ENCODE data around the gene TBCD. TPM values are rescaled to one million over a fixed set of nuclear protein-coding genes. Genes with fewer than 3 reads are reported as not detected.
A peak's percentile ranks its signal among the peaks of the same experiment; 100 is the strongest.

TBCD gene
- total RNA-seq, 1 experiment from 2014 or later: 13.6 TPM

DNA sequence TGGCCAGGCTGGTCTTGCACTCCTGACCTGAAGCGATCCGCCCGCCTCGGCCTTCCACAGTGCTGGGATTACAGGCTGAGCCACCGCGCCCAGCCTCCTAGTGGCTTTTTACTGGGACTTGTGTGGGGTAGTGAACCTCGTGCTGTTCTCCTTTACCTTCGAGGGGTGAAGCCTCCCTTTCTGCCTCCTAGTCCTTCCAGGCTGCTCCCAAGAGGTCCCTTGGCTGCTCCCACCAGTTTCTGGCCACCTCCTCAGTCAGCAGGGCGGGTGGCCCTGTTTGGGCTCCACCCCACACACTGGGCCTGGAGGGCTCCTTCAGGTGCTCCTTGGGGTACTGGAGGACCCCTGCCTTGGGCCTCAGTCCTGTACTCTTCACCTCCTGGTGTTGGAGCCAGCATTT is 158.9 kb downstream of the TBCD start:
- in situ Hi-C loops (cut with HindIII; ENCODE audit: low pct_unique_long_range_greater_than_20kb, low sequenced_read_pairs): no loop called here
- no peak for DNase-seq (ENCODE audit: low read depth, low spot score)

DNA sequence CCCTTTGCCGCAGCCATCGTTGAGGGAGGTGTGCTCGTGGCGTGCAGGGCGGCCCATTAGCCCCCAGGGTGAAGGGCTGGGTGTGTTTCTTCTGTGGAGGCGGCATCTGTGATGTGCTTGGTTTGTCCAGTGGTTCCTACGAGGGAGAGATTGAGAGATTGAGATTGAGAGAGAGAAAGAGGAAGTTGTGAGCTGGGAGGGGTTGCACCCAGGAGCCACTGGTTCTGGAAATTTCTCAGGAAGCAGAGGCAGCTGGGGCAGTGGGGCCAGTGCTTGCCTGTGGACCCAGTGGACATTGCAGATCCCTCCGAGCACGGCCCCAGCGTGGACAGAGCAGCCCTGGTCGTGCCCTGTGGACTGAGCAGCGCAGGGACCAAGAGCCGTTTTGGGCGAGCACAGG is 160.0 kb downstream of the TBCD start:
- no peak for DNase-seq (ENCODE audit: low read depth, low spot score)
- in situ Hi-C loops (cut with HindIII; ENCODE audit: low pct_unique_long_range_greater_than_20kb, low sequenced_read_pairs): no loop called here

DNA sequence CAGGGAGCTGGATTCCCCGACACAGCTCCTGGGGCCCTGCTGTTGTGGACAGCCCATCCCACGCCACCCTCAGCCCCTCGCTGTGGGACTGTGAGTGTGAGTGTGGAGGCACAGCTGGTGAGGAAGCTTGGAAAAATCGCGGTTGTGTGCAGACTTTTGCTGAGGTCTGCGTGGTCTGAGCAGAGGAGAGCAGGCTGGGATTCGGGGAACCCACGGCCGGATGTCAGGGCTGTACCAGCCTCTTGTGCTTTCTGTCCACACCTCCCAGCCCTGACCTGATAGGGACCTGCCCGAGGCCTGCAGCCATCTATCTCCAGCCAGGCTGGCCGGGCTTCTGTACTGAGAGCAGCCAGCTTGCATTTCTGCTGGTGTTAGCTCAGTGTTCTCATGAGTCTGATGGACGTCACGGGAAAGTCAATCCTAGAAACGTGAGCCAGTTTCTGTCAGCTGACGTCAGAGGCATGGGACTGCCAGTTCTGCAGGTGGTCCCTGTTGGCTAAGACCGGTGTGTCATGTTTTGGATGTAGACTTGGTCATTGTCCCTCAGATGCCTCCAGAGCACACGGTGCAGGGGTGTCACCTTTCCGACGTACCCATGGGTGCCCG is 160.7 kb downstream of the TBCD start:
- no peak for DNase-seq (ENCODE audit: low read depth, low spot score)
- in situ Hi-C loops (cut with HindIII; ENCODE audit: low pct_unique_long_range_greater_than_20kb, low sequenced_read_pairs): no loop called here

GRCh38 chr17:82913304-82914043 is 161.6 kb downstream of the TBCD start:
- in situ Hi-C loops (cut with HindIII; ENCODE audit: low pct_unique_long_range_greater_than_20kb, low sequenced_read_pairs): no loop called here
- DNase-seq (ENCODE audit: low read depth, low spot score): no peak

DNA sequence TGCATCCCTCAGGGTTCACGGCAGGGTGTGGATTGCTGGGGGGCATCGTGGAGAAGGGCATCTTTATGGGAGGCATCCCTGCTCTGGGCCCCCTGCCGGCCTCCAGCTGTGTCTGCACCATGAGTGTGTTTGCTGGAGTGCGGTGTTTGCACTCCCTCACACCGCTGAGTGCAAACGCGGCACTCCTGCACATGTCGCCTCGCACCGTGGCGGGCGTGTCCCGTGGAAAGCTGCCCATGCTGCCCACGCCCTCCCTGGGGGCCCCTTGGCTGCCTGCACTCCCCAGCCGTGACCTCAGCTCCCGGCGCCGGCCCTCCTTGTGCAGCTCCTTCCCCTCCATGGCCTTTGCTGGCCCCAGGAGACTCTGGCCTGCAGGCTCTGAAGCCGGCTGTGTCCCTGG is 162.5 kb downstream of the TBCD start:
- in situ Hi-C loops (cut with HindIII; ENCODE audit: low pct_unique_long_range_greater_than_20kb, low sequenced_read_pairs): no loop called here
- DNase-seq (ENCODE audit: low read depth, low spot score): peak; percentile 4

GRCh38 chr17:82915010-82915756 is 163.3 kb downstream of the TBCD start:
- in situ Hi-C loops (cut with HindIII; ENCODE audit: low pct_unique_long_range_greater_than_20kb, low sequenced_read_pairs): no loop called here
- DNase-seq (ENCODE audit: low read depth, low spot score): no peak

DNA sequence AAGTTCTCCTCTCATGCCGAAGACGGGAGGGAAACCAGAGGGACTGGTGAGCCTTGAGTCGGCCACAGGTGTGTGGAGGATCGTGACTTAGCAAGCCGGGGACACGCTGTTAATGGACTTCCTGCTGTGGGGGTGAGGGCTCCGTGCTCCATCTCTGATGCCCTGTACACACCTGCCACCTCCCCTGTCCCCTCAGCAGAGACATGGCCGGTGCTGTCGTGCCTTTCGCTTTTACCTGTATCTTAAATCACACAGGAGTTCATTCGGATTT is 163.8 kb downstream of the TBCD start:
- no peak for DNase-seq (ENCODE audit: low read depth, low spot score)
- in situ Hi-C loops (cut with HindIII; ENCODE audit: low pct_unique_long_range_greater_than_20kb, low sequenced_read_pairs): no loop called here

GRCh38 chr17:82917699-82918345 is 166.0 kb downstream of the TBCD start:
- in situ Hi-C loops (cut with HindIII; ENCODE audit: low pct_unique_long_range_greater_than_20kb, low sequenced_read_pairs): no loop called here
- DNase-seq (ENCODE audit: low read depth, low spot score): peak; percentile 3

DNA sequence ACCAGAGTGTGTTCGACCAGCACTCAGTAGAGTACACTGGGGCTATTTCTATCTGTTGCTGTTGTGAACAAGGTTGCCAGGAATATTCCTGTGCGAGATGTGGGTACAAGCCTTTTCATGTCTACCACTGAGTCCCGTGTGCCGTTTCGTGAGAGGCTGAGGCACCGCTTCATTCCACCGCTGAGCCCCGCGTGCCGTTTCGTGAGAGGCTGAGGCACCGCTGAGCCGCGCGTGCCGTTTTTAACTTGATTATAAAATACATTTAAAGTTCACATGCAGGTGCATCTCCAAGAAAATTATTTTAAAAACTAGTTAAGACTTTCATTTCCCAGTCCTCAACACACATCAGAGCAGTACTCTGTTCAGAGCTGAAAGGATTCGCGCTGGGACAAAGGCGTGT is 166.6 kb downstream of the TBCD start:
- in situ Hi-C loops (cut with HindIII; ENCODE audit: low pct_unique_long_range_greater_than_20kb, low sequenced_read_pairs): no loop called here
- DNase-seq (ENCODE audit: low read depth, low spot score): no peak

DNA sequence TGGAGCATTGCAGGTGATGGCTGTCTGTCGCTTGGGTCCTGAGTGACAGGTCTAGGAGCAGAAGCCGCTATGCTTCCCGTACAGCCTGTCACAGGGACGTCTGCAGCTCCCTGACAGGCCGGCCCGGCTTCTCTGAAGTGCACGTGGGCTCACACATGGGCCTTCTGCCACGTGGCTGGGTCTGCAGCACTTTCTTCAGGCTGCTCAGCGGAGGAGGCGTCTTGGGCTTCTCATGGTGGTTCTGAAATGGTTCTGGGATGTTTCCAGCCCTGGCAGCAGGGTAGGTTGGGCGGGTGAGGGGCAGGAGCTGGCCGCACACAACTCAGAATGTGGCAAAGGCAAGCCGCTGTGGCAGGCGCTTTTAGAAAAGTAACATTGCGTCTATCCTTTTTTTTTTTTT is 168.3 kb downstream of the TBCD start:
- in situ Hi-C loops (cut with HindIII; ENCODE audit: low pct_unique_long_range_greater_than_20kb, low sequenced_read_pairs): no loop called here
- DNase-seq (ENCODE audit: low read depth, low spot score): no peak

DNA sequence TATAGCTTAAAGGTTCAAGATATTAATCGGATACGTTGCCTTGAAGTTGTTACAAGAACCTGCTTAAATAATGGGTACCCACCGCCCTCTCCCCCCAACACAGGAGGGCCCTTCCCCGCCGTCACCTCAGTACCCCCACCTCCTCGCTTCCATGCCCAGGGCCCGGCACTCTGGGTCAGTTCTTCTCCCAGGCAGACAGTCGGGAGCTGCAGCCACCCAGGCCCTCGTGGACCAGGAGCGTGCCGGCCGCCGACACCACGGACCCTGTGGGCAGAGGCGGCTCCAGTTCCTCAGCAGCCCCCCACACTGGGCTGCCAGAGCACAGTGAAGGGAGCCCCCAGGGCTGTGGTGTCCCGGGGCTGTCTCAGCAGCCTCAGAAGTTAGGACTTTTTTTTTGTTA is 168.8 kb downstream of the TBCD start:
- no peak for DNase-seq (ENCODE audit: low read depth, low spot score)
- in situ Hi-C loops (cut with HindIII; ENCODE audit: low pct_unique_long_range_greater_than_20kb, low sequenced_read_pairs): no loop called here

DNA sequence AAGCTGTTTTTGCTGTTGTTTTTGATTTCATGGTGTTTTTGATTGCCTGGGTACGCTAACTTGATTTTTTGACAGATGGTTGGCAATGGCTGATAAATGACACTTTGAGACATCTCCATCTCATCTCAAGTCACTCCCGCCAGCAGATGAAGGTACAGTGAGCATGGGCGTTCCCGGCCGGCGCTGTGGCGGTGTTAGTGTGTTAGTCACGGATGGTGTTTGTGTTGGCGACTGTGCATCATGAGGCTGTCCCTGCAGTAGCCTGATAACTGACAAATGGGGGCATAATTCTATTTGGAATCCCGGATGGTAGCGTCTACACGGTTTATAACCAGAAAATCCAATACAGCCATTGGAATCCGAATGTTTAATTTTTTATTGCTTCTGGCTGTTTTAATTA is 169.6 kb downstream of the TBCD start:
- no peak for DNase-seq (ENCODE audit: low read depth, low spot score)
- in situ Hi-C loops (cut with HindIII; ENCODE audit: low pct_unique_long_range_greater_than_20kb, low sequenced_read_pairs): no loop called here

- in situ Hi-C loops (cut with HindIII; ENCODE audit: low pct_unique_long_range_greater_than_20kb, low sequenced_read_pairs): no loop called here
Measured at GRCh38 chr17:82922646-82923045, 170.8 kb downstream of the TBCD start.

DNA sequence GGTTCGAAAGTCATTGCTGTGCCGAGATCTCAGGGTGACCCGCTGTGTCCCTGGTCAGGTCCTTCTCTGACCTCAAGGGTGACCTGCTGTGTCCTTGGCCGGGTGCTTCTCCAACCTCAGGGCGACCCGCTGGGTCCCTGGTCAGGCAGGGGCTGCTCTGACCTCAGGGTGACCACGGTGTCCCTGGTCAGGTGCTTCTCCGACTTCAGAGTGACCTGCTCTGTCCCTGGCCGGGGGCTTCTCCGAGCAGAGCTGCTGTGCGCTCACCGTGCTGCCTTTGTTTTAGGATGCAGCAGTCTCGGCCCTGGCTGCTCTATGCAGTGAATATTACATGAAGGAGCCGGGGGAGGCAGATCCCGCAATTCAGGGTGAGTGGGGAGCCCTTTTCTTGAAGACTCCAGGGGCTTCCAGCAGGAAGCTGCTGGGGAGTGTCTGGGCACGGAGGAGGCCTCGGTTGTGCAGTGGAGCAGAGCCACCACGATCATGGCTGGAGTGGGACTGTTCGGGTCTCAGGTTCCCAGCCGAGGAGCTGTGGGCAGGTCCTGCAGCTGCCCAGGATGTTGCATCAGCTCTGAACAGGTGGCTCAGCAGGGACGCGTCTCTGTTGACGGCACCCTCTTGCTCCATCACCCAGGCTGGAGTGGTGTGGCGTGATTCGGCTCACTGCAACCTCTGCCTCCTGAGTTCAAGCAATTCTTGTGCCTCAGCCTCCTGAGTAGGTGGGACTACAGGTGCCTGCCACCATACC is 171.7 kb downstream of the TBCD start:
- no peak for DNase-seq (ENCODE audit: low read depth, low spot score)
- in situ Hi-C loops (cut with HindIII; ENCODE audit: low pct_unique_long_range_greater_than_20kb, low sequenced_read_pairs): no loop called here

More at GRCh38 chr17:82922646-82923045, 170.8 kb downstream of the TBCD start:
- DNase-seq (ENCODE audit: low read depth, low spot score): no peak

- DNase-seq (ENCODE audit: low read depth, low spot score): no peak
- in situ Hi-C loops (cut with HindIII; ENCODE audit: low pct_unique_long_range_greater_than_20kb, low sequenced_read_pairs): no loop called here
Measured at GRCh38 chr17:82924214-82924613, 172.3 kb downstream of the TBCD start.

GRCh38 chr17:82924812-82925211 is 172.9 kb downstream of the TBCD start:
- no peak for DNase-seq (ENCODE audit: low read depth, low spot score)
- in situ Hi-C loops (cut with HindIII; ENCODE audit: low pct_unique_long_range_greater_than_20kb, low sequenced_read_pairs): no loop called here

DNA sequence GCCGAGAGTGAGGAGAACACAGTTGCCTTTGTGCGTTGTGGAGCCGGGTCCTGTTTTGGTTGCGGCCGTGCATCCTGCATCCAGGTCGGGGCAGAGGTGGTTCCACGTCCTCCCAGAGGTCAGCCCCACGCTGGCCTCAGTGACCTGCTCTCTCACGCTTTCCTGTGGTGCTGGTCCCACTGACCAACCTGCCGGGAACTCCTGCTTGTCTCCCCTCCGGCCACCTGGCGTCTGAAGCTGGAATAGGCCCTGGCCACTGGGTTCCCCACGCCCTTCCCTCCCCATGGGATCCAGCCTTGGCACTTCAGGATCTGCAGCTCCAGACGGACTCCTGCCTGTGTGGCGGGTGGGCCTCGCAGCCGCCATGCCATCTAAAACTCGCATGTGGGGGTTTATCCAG is 173.5 kb downstream of the TBCD start:
- no peak for DNase-seq (ENCODE audit: low read depth, low spot score)
- in situ Hi-C loops (cut with HindIII; ENCODE audit: low pct_unique_long_range_greater_than_20kb, low sequenced_read_pairs): no loop called here

GRCh38 chr17:82926081-82926480 is 174.2 kb downstream of the TBCD start:
- DNase-seq (ENCODE audit: low read depth, low spot score): no peak
- in situ Hi-C loops (cut with HindIII; ENCODE audit: low pct_unique_long_range_greater_than_20kb, low sequenced_read_pairs): no loop called here
